ENCODE results near the gene ZNF827.

ZNF827 gene

GRCh38 chr4:145920205-145920604, 18.4 kb downstream of the ZNF827 start:
- POLR2A ChIA-PET: no interaction called here
- Histone ChIP-seq H3K4me3 (ENCODE audit: low read depth, low read length) (no peak overlapping the region), H3K27ac (ENCODE audit: extremely low read depth, low read depth, low read length) (no peak overlapping the region), H3K36me3 (ENCODE audit: control insufficient read depth in 2 of 2, insufficient read depth in 1 of 2, low read length in 2 of 2) (no peaks in the 10 kb centered on the region), H3K4me1 (ENCODE audit: control insufficient read depth, insufficient read depth, low read length) (no peaks in the 10 kb centered on the region), H3K9me3 (ENCODE audit: control insufficient read depth, insufficient read depth, low read depth, low read length) (no peaks in the 10 kb centered on the region)
- CTCF ChIA-PET: no interaction called here
- TF ChIP-seq ZNF16 (tag by site-specific recombination; IDR thresholded peaks at IDR 0.05; ENCODE audit: low read depth) (no peak), IKZF3 (tag by site-specific recombination; IDR thresholded peaks at IDR 0.05) (no peak), GFI1B (tag by site-specific recombination; IDR thresholded peaks at IDR 0.05) (no peak), ZNF514 (tag by site-specific recombination; IDR thresholded peaks at IDR 0.05) (no peak), ZNF513 (tag by site-specific recombination; IDR thresholded peaks at IDR 0.05) (no peak)
- TF ChIP-seq, protein P1, sequence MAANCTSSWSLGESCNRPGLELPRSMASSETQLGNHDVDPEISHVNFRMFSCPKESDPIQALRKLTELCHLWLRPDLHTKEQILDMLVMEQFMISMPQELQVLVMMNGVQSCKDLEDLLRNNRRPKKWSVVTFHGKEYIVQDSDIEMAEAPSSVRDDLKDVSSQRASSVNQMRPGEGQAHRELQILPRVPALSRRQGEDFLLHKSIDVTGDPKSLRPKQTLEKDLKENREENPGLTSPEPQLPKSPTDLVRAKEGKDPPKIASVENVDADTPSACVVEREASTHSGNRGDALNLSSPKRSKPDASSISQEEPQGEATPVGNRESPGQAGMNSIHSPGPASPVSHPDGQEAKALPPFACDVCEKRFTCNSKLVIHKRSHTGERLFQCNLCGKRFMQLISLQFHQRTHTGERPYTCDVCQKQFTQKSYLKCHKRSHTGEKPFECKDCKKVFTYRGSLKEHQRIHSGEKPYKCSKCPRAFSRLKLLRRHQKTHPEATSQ (tag by site-specific recombination; IDR thresholded peaks at IDR 0.05): no peak

- POLR2A ChIA-PET: no interaction called here
- CTCF ChIA-PET: no interaction called here
- TF ChIP-seq HOXD13 (CRISPR knock-in tag; IDR thresholded peaks at IDR 0.05; ENCODE audit: borderline replicate concordance): no peak
- TF ChIP-seq ZNF214 (tag by site-specific recombination; IDR thresholded peaks at IDR 0.05; ENCODE audit: borderline replicate concordance): no peak
- TF ChIP-seq ZNF513 (tag by site-specific recombination; IDR thresholded peaks at IDR 0.05): no peak
- TF ChIP-seq ZNF146 (tag by site-specific recombination; IDR thresholded peaks at IDR 0.05): no peak
- no peak for TF ChIP-seq ZNF423 (tag by site-specific recombination; IDR thresholded peaks at IDR 0.05)
- TF ChIP-seq, protein P2, sequence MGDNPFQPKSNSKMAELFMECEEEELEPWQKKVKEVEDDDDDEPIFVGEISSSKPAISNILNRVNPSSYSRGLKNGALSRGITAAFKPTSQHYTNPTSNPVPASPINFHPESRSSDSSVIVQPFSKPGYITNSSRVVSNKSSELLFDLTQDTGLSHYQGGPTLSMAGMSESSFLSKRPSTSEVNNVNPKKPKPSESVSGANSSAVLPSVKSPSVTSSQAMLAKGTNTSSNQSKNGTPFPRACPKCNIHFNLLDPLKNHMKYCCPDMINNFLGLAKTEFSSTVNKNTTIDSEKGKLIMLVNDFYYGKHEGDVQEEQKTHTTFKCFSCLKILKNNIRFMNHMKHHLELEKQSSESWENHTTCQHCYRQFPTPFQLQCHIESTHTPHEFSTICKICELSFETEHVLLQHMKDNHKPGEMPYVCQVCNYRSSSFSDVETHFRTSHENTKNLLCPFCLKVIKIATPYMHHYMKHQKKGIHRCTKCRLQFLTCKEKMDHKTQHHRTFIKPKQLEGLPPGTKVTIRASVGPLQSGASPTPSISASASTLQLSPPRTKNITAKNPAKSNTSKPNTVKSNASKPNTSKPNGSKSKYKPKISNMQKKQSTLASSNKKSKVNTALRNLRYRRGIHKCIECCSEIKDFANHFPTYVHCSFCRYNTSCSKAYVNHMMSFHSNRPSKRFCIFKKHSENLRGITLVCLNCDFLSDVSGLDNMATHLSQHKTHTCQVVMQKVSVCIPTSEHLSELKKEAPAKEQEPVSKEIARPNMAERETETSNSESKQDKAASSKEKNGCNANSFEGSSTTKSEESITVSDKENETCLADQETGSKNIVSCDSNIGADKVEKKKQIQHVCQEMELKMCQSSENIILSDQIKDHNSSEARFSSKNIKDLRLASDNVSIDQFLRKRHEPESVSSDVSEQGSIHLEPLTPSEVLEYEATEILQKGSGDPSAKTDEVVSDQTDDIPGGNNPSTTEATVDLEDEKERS (tag by site-specific recombination; IDR thresholded peaks at IDR 0.05): no peak
- no peak for TF ChIP-seq MYNN (tag by site-specific recombination; IDR thresholded peaks at IDR 0.05; ENCODE audit: borderline replicate concordance)
- TF ChIP-seq ZNF830 (tag by site-specific recombination; IDR thresholded peaks at IDR 0.05; ENCODE audit: low read depth): no peak
- no peak for TF ChIP-seq ZIC2 (tag by site-specific recombination; IDR thresholded peaks at IDR 0.05)
- TF ChIP-seq ZNF530 (tag by site-specific recombination; IDR thresholded peaks at IDR 0.05; ENCODE audit: low read depth): no peak
- no peak for TF ChIP-seq ZNF449 (tag by site-specific recombination; IDR thresholded peaks at IDR 0.05)
- TF ChIP-seq ZNF660 (tag by site-specific recombination; IDR thresholded peaks at IDR 0.05): no peak
- TF ChIP-seq, protein P3, sequence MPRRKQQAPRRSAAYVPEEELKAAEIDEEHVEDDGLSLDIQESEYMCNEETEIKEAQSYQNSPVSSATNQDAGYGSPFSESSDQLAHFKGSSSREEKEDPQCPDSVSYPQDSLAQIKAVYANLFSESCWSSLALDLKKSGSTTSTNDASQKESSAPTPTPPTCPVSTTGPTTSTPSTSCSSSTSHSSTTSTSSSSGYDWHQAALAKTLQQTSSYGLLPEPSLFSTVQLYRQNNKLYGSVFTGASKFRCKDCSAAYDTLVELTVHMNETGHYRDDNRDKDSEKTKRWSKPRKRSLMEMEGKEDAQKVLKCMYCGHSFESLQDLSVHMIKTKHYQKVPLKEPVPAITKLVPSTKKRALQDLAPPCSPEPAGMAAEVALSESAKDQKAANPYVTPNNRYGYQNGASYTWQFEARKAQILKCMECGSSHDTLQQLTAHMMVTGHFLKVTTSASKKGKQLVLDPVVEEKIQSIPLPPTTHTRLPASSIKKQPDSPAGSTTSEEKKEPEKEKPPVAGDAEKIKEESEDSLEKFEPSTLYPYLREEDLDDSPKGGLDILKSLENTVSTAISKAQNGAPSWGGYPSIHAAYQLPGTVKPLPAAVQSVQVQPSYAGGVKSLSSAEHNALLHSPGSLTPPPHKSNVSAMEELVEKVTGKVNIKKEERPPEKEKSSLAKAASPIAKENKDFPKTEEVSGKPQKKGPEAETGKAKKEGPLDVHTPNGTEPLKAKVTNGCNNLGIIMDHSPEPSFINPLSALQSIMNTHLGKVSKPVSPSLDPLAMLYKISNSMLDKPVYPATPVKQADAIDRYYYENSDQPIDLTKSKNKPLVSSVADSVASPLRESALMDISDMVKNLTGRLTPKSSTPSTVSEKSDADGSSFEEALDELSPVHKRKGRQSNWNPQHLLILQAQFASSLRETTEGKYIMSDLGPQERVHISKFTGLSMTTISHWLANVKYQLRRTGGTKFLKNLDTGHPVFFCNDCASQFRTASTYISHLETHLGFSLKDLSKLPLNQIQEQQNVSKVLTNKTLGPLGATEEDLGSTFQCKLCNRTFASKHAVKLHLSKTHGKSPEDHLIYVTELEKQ (tag by site-specific recombination; IDR thresholded peaks at IDR 0.05; ENCODE audit: borderline replicate concordance): no peak
- TF ChIP-seq HIC1 (tag by site-specific recombination; IDR thresholded peaks at IDR 0.05): no peak
- no peak for TF ChIP-seq ZBTB7A (tag by site-specific recombination; IDR thresholded peaks at IDR 0.05; ENCODE audit: low read depth)
These were observed 26.2 kb downstream of the ZNF827 start for GRCh38 chr4:145912376-145912775.

More at GRCh38 chr4:145912376-145912775, 26.2 kb downstream of the ZNF827 start:
- Histone ChIP-seq H3K27ac (ENCODE audit: extremely low read depth, low read depth, low read length) (no peak overlapping the region), H3K4me1 (ENCODE audit: control insufficient read depth, insufficient read depth, low read length) (no peaks in the 10 kb centered on the region), H3K36me3 (ENCODE audit: control insufficient read depth in 2 of 2, insufficient read depth in 1 of 2, low read length in 2 of 2) (no peaks in the 10 kb centered on the region), H3K9me3 (ENCODE audit: control insufficient read depth, insufficient read depth, low read depth, low read length) (no peaks in the 10 kb centered on the region), H3K4me3 (ENCODE audit: low read depth, low read length) (no peak overlapping the region)

Data from HEK293 (cell line).